ENCODE data around the gene ZNF653. TPM values are rescaled to one million over a fixed set of nuclear protein-coding genes. Genes with fewer than 3 reads are reported as not detected.
"Not testable (repeated sequence)": the region's sequence is repeated elsewhere in the genome, so short reads cannot be mapped to it uniquely, and the experiment has no call there.

ZNF653 gene
- total and polyA plus RNA-seq, 2 donors (not counting 3 experiments of a cell fraction or from before 2014, with no cell fraction given): 7.0 to 8.7 TPM

GRCh38 chr19:11473725-11474124 lies 31.9 kb downstream of the ZNF653 start:
- no peaks in the 10 kb centered on the region for H3K9me3 ChIP-seq (replicated peaks; ENCODE audit: control insufficient read depth, insufficient read depth, low read length)
- no peak overlapping the region for H3K9ac ChIP-seq (replicated peaks; ENCODE audit: extremely low read depth, insufficient read depth, low read length)
- intact Hi-C loops (cut with micrococcal nuclease): no loop called here
- no peak overlapping the region for H3K4me2 ChIP-seq (ENCODE audit: insufficient read depth, low read length)
- no peaks in the 10 kb centered on the region for H3K79me2 ChIP-seq (ENCODE audit: control insufficient read depth, insufficient read depth, low read length)
- dilution Hi-C loops (cut with MboI; ENCODE audit: extremely low pct_ligation_motif_present, low sequenced_read_pairs): no loop called here
- no peak overlapping the region for H3K27ac ChIP-seq (ENCODE audit: insufficient read depth, low read depth, low read length)
- no peaks in the 10 kb centered on the region for H3K4me1 ChIP-seq (ENCODE audit: control insufficient read depth, extremely low read depth, insufficient read depth, low read length)
- H3K27me3 ChIP-seq (ENCODE audit: control insufficient read depth in 2 of 2, insufficient read depth in 2 of 2, low read length in 2 of 2): peaks cover 0 to 3% of the 10 kb centered on the region in 2 experiments
- H4K20me1 ChIP-seq (replicated peaks; ENCODE audit: control insufficient read depth, extremely low read depth, insufficient read depth, low read length): no peaks in the 10 kb centered on the region
- no peaks in the 10 kb centered on the region for H3K36me3 ChIP-seq (ENCODE audit: control insufficient read depth in 2 of 2, extremely low read depth in 1 of 2, insufficient read depth in 2 of 2, low read length in 2 of 2)
- H3K4me3 ChIP-seq (replicated peaks in 1 of 3; ENCODE audit: insufficient read depth in 1 of 3, low read depth in 1 of 3, low read length in 3 of 3): no peak overlapping the region
- ChIA-PET CTCF (no interaction called here), POLR2A (no interaction called here)
- H2AFZ ChIP-seq (ENCODE audit: low read depth, low read length): no peak overlapping the region
- TF ChIP-seq POLR2A (IDR thresholded peaks at IDR 0.05; ENCODE audit: low read depth, low read length): no peak
- TF ChIP-seq GATA2 (IDR thresholded peaks at IDR 0.05; ENCODE audit: insufficient read depth, insufficient read length, low read depth, low read length): no peak
- no peak for TF ChIP-seq MAX (IDR thresholded peaks at IDR 0.05; ENCODE audit: insufficient read depth, insufficient read length)
- TF ChIP-seq EZH2 (IDR thresholded peaks at IDR 0.05; ENCODE audit: borderline replicate concordance, low read depth, low read length, severe bottlenecking): no peak
- no peak for TF ChIP-seq FOS (IDR thresholded peaks at IDR 0.05; ENCODE audit: borderline replicate concordance, insufficient read depth, low read length)
- TF ChIP-seq CTCF (IDR thresholded peaks at IDR 0.05; ENCODE audit: extremely low read depth in 1 of 2, insufficient read depth in 1 of 2, low read depth in 1 of 2, low read length in 2 of 2): no peak
- TF ChIP-seq MYC (IDR thresholded peaks at IDR 0.05; ENCODE audit: low read depth, low read length): no peak
- no peak for DNase-seq (ENCODE audit: low read depth, low spot score)
- BruUV-seq (replicated peaks): no TSS peak
- no peak for FAIRE-seq
- no peaks in the 10 kb centered on the region for H3K9me1 ChIP-seq (replicated peaks; ENCODE audit: control insufficient read depth, extremely low read depth, insufficient read depth, low read length)

- CTCF ChIA-PET: interaction anchor here (0.6 kb wide), 1 partner anchor 225 kb away, joined by 3 read pairs; no protein-coding TSS in a partner anchor
Measured at GRCh38 chr19:11468266-11468845, 37.3 kb downstream of the ZNF653 start.

More at GRCh38 chr19:11468266-11468845, 37.3 kb downstream of the ZNF653 start:
- FAIRE-seq; H3K9ac ChIP-seq (replicated peaks; ENCODE audit: extremely low read depth, insufficient read depth, low read length); intact Hi-C loops (cut with micrococcal nuclease); H3K4me1 ChIP-seq (ENCODE audit: control insufficient read depth, extremely low read depth, insufficient read depth, low read length); H3K27me3 ChIP-seq (ENCODE audit: control insufficient read depth in 2 of 2, insufficient read depth in 2 of 2, low read length in 2 of 2); H3K4me3 ChIP-seq (replicated peaks in 1 of 3; ENCODE audit: insufficient read depth in 1 of 3, low read depth in 1 of 3, low read length in 3 of 3); DNase-seq (ENCODE audit: low read depth, low spot score); H3K36me3 ChIP-seq (ENCODE audit: control insufficient read depth in 2 of 2, extremely low read depth in 1 of 2, insufficient read depth in 2 of 2, low read length in 2 of 2); H3K79me2 ChIP-seq (ENCODE audit: control insufficient read depth, insufficient read depth, low read length); BruUV-seq (replicated peaks); H4K20me1 ChIP-seq (replicated peaks; ENCODE audit: control insufficient read depth, extremely low read depth, insufficient read depth, low read length); H3K27ac ChIP-seq (ENCODE audit: insufficient read depth, low read depth, low read length); H3K4me2 ChIP-seq (ENCODE audit: insufficient read depth, low read length); dilution Hi-C loops (cut with MboI; ENCODE audit: extremely low pct_ligation_motif_present, low sequenced_read_pairs); H3K9me3 ChIP-seq (replicated peaks; ENCODE audit: control insufficient read depth, insufficient read depth, low read length); H2AFZ ChIP-seq (ENCODE audit: low read depth, low read length); POLR2A ChIA-PET; H3K9me1 ChIP-seq (replicated peaks; ENCODE audit: control insufficient read depth, extremely low read depth, insufficient read depth, low read length): not testable (repeated sequence)
